Tibial artery (tissue), 4 donors: ENCODE data around the gene MAP2K3.

Experiments
- DNase-seq, 2 donors: peaks; one replicate each; pipeline ENCODE4 v3.0.0-alpha.2; 2019
- H3K27ac ChIP-seq, 2 donors: fragments of 200-600 bp; sonication (generic) in 1 of 2; 1 replicate in 1 of 2; 2 replicates in 1 of 2; pipeline ENCODE4 v1.5.1; 2018 to 2019; ENCODE audit warnings: mild to moderate bottlenecking in 1 of 2
- H3K27me3 ChIP-seq, 2 donors: fragments of 200-600 bp; sonication (generic) in 1 of 2; one replicate each; pipeline versions ENCODE4 v1.5.1 to v1.6.0; 2016 to 2019
- H3K36me3 ChIP-seq, 3 donors: fragments of 200-600 bp; sonication (generic) in 2 of 3; one replicate each; pipeline ENCODE4 v1.5.1; 2016 to 2019; ENCODE audit warnings: mild to moderate bottlenecking in 2 of 3
- H3K4me1 ChIP-seq, 4 donors: fragments of 200-600 bp; sonication (generic) in 2 of 4; 1 replicate in 3 of 4; 2 replicates in 1 of 4; pipeline ENCODE4 v1.5.1; 2016 to 2019
- H3K4me3 ChIP-seq, 2 donors: fragments of 200-600 bp; sonication (generic) in 1 of 2; 1 replicate in 1 of 2; 2 replicates in 1 of 2; pipeline ENCODE4 v1.5.1; 2018 to 2019; ENCODE audit warnings: mild to moderate bottlenecking in 2 of 2
- H3K9me3 ChIP-seq, 3 donors: fragments of 200-600 bp; sonication (generic) in 1 of 3; one replicate each; pipeline ENCODE4 v1.5.1; 2016 to 2019
- CTCF ChIP-seq, 2 experiments: fragments of 200-600 bp in 1 of 2; fragments of 450-650 bp in 1 of 2; IDR thresholded peaks; one replicate each; pipeline ENCODE4 v1.5.1; 2017 to 2019; ENCODE audit warnings: antibody characterized with exemption in 2 of 2, mild to moderate bottlenecking in 1 of 2, moderate library complexity in 1 of 2
- intact Hi-C: fragments of 100-400 bp; cut with DNase I; formaldehyde crosslinking; loops from one replicate; pipeline ENCODE4 v1.15.0; 2023; ENCODE audit warnings: low total_unique reads

The MAP2K3 gene

GRCh38 chr17:21242026-21242697 lies 42.3 kb upstream of the MAP2K3 start:
- Histone ChIP-seq H3K4me1 (peaks cover 0 to 45% (median 17%) of the 10 kb centered on the region in 4 donors), H3K4me3 (no peak overlapping the region), H3K27ac (no peak overlapping the region), H3K36me3 (peaks cover 0 to 32% (median 29%) of the 10 kb centered on the region in 3 donors), H3K27me3 (no peaks in the 10 kb centered on the region), H3K9me3 (no peaks in the 10 kb centered on the region)
- no peak for TF ChIP-seq CTCF (IDR thresholded peaks at IDR 0.05)
- intact Hi-C loops: loop anchor here (10.0 kb wide), 1 partner anchor 117 kb away; the partner anchor contains the start of gene DHRS7B
- no peak for DNase-seq

GRCh38 chr17:21242780-21243515 lies 41.6 kb upstream of the MAP2K3 start:
- DNase-seq: no peak
- Histone ChIP-seq H3K9me3 (no peaks in the 10 kb centered on the region), H3K27me3 (no peaks in the 10 kb centered on the region), H3K27ac (no peak overlapping the region), H3K4me1 (peaks cover 0 to 49% (median 17%) of the 10 kb centered on the region in 4 donors), H3K36me3 (peaks cover 0 to 34% (median 34%) of the 10 kb centered on the region in 3 donors), H3K4me3 (no peak overlapping the region)
- intact Hi-C loops: loop anchor here (10.0 kb wide), 1 partner anchor 118 kb away; the partner anchor contains the start of gene DHRS7B
- no peak for TF ChIP-seq CTCF (IDR thresholded peaks at IDR 0.05)

GRCh38 chr17:21243516-21244303 lies 40.8 kb upstream of the MAP2K3 start:
- no peaks in the 10 kb centered on the region for H3K9me3 ChIP-seq
- peaks cover 0 to 57% (median 20%) of the 10 kb centered on the region in 4 donors for H3K4me1 ChIP-seq
- H3K27me3 ChIP-seq: no peaks in the 10 kb centered on the region
- no peak for TF ChIP-seq CTCF (IDR thresholded peaks at IDR 0.05)
- DNase-seq: no peak
- H3K27ac ChIP-seq: no peak overlapping the region
- H3K4me3 ChIP-seq: no peak overlapping the region
- peaks cover 0 to 34% (median 34%) of the 10 kb centered on the region in 3 donors for H3K36me3 ChIP-seq
- intact Hi-C loops: loop anchor here (10.0 kb wide), 1 partner anchor 119 kb away; the partner anchor contains the start of gene DHRS7B

GRCh38 chr17:21245639-21246084 lies 38.8 kb upstream of the MAP2K3 start:
- intact Hi-C loops: loop anchor here (10.0 kb wide), 1 partner anchor 121 kb away; the partner anchor contains the start of gene DHRS7B
- no peak overlapping the region for H3K27ac ChIP-seq
- no peak for DNase-seq

More at GRCh38 chr17:21245639-21246084, 38.8 kb upstream of the MAP2K3 start:
- Histone ChIP-seq H3K27me3 (no peaks in the 10 kb centered on the region), H3K4me3 (no peak overlapping the region), H3K9me3 (no peaks in the 10 kb centered on the region), H3K4me1 (peaks cover 0 to 69% (median 30%) of the 10 kb centered on the region in 4 donors), H3K36me3 (peaks cover 0 to 34% (median 34%) of the 10 kb centered on the region in 3 donors)
- TF ChIP-seq CTCF (IDR thresholded peaks at IDR 0.05): no peak
